ENCODE measurements around the gene GAB2.

DNA sequence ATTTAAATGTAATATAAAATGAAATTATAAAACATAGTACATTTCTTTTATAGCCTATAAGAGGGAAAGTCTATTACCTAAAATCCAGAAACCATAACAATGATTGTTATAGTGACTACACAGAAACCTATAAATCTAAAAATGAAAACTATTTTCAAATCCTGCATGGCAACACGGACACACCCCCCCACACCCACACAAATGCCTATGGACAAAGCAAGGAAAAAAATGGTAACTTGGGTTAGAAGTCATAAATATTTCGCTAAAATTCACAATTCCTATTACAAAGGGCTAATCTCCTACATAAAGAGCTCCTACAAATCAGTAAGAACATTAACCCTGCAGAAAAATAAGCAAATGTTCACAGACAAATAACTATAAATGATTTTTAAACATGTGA is 56.4 kb downstream of the GAB2 start:
- TF ChIP-seq, protein P1, sequence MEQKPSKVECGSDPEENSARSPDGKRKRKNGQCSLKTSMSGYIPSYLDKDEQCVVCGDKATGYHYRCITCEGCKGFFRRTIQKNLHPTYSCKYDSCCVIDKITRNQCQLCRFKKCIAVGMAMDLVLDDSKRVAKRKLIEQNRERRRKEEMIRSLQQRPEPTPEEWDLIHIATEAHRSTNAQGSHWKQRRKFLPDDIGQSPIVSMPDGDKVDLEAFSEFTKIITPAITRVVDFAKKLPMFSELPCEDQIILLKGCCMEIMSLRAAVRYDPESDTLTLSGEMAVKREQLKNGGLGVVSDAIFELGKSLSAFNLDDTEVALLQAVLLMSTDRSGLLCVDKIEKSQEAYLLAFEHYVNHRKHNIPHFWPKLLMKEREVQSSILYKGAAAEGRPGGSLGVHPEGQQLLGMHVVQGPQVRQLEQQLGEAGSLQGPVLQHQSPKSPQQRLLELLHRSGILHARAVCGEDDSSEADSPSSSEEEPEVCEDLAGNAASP (CRISPR knock-in tag; IDR thresholded peaks at IDR 0.05; ENCODE audit: borderline replicate concordance): no peak
- TF ChIP-seq SNAPC2 (CRISPR knock-in tag; IDR thresholded peaks at IDR 0.05) (no peak), CEBPB (IDR thresholded peaks at IDR 0.05; ENCODE audit: borderline replicate concordance, low read depth, low read length) (no peak), MYC (CRISPR knock-in tag; IDR thresholded peaks at IDR 0.05; ENCODE audit: borderline replicate concordance) (no peak), CHD4 (IDR thresholded peaks at IDR 0.05; ENCODE audit: borderline replicate concordance, low read length) (no peak), GLI4 (CRISPR knock-in tag; IDR thresholded peaks at IDR 0.05; ENCODE audit: borderline replicate concordance) (no peak)
